ENCODE measurements around the gene MGMT.

MGMT gene

GRCh38 chr10:129647590-129647989 is 180.5 kb downstream of the MGMT start:
- TF ChIP-seq EZH2phosphoT487 (IDR thresholded peaks at IDR 0.05; ENCODE audit: low read length) (no peak), CTCF (IDR thresholded peaks at IDR 0.05; ENCODE audit: low read length) (no peak), EZH2 (optimal IDR thresholded peaks at IDR 0.05; ENCODE audit: low read depth, low read length) (no peak)
- Histone ChIP-seq H2AFZ (ENCODE audit: low read length) (no peak overlapping the region), H3K9me3 (replicated peaks; ENCODE audit: insufficient read depth, low read length) (no peaks in the 10 kb centered on the region), H3K4me2 (ENCODE audit: low read depth, low read length) (no peak overlapping the region), H3K4me1 (ENCODE audit: low read length) (no peaks in the 10 kb centered on the region), H3K9ac (ENCODE audit: low read length) (no peak overlapping the region), H3K36me3 (replicated peaks; ENCODE audit: insufficient read depth, low read length) (no peaks in the 10 kb centered on the region), H3F3A (ENCODE audit: insufficient read depth, low read length) (no peaks in the 10 kb centered on the region), H3K9me2 (replicated peaks; ENCODE audit: insufficient read depth, low read length) (no peaks in the 10 kb centered on the region), H3K79me2 (ENCODE audit: low read length) (no peaks in the 10 kb centered on the region), H3K27ac (ENCODE audit: low read length) (no peak overlapping the region), H4K20me1 (ENCODE audit: insufficient read depth, low read length) (no peaks in the 10 kb centered on the region), H3K4me3 (ENCODE audit: low read length) (no peak overlapping the region), H3K27me3 (replicated peaks; ENCODE audit: insufficient read depth, low read length) (no peaks in the 10 kb centered on the region)
- no peak for DNase-seq

GRCh38 chr10:129648856-129649255 is 181.8 kb downstream of the MGMT start:
- no peak for DNase-seq
- no peaks in the 10 kb centered on the region for H3K36me3 ChIP-seq (replicated peaks; ENCODE audit: insufficient read depth, low read length)
- no peak overlapping the region for H3K27ac ChIP-seq (ENCODE audit: low read length)
- H3F3A ChIP-seq (ENCODE audit: insufficient read depth, low read length) = no peaks in the 10 kb centered on the region
- no peak overlapping the region for H3K9ac ChIP-seq (ENCODE audit: low read length)
- H3K27me3 ChIP-seq (replicated peaks; ENCODE audit: insufficient read depth, low read length) = no peaks in the 10 kb centered on the region
- no peaks in the 10 kb centered on the region for H3K9me2 ChIP-seq (replicated peaks; ENCODE audit: insufficient read depth, low read length)
- no peaks in the 10 kb centered on the region for H3K79me2 ChIP-seq (ENCODE audit: low read length)
- no peaks in the 10 kb centered on the region for H3K9me3 ChIP-seq (replicated peaks; ENCODE audit: insufficient read depth, low read length)
- no peak overlapping the region for H3K4me3 ChIP-seq (ENCODE audit: low read length)
- no peak overlapping the region for H2AFZ ChIP-seq (ENCODE audit: low read length)
- TF ChIP-seq EZH2phosphoT487 (IDR thresholded peaks at IDR 0.05; ENCODE audit: low read length) = no peak
- H3K4me2 ChIP-seq (ENCODE audit: low read depth, low read length) = no peak overlapping the region
- H3K4me1 ChIP-seq (ENCODE audit: low read length) = no peaks in the 10 kb centered on the region
- no peaks in the 10 kb centered on the region for H4K20me1 ChIP-seq (ENCODE audit: insufficient read depth, low read length)

- no peaks in the 10 kb centered on the region for H3K9me3 ChIP-seq (replicated peaks; ENCODE audit: insufficient read depth, low read length)
- no peaks in the 10 kb centered on the region for H4K20me1 ChIP-seq (ENCODE audit: insufficient read depth, low read length)
Measured at GRCh38 chr10:129652021-129652420, 185.0 kb downstream of the MGMT start.

More at GRCh38 chr10:129652021-129652420, 185.0 kb downstream of the MGMT start:
- Histone ChIP-seq H3K27ac (ENCODE audit: low read length) (no peak overlapping the region), H3K27me3 (replicated peaks; ENCODE audit: insufficient read depth, low read length) (no peaks in the 10 kb centered on the region), H3K79me2 (ENCODE audit: low read length) (no peaks in the 10 kb centered on the region), H3K4me1 (ENCODE audit: low read length) (no peaks in the 10 kb centered on the region), H3K4me2 (ENCODE audit: low read depth, low read length) (no peak overlapping the region), H3K36me3 (replicated peaks; ENCODE audit: insufficient read depth, low read length) (no peaks in the 10 kb centered on the region), H2AFZ (ENCODE audit: low read length) (no peak overlapping the region), H3K4me3 (ENCODE audit: low read length) (no peak overlapping the region), H3F3A (ENCODE audit: insufficient read depth, low read length) (no peaks in the 10 kb centered on the region), H3K9me2 (replicated peaks; ENCODE audit: insufficient read depth, low read length) (no peaks in the 10 kb centered on the region), H3K9ac (ENCODE audit: low read length) (no peak overlapping the region)
- no peak for DNase-seq
- TF ChIP-seq CTCF (IDR thresholded peaks at IDR 0.05; ENCODE audit: low read length) (no peak), EZH2phosphoT487 (IDR thresholded peaks at IDR 0.05; ENCODE audit: low read length) (no peak), EZH2 (optimal IDR thresholded peaks at IDR 0.05; ENCODE audit: low read depth, low read length) (no peak)
